Activated CD4-positive, alpha-beta T cell treated with anti-CD3 and anti-CD28 coated beads, Interleukin-2, Interleukin-4, amounts not matched to agents 100 ng/mL and 50 ng/mL, durations not matched to agents 16 hours and 8 hours (primary cell): ENCODE results near the gene HRAS.

Experiments
- DNase-seq: peaks from one replicate; pipeline ENCODE4 v3.0.0-alpha.2; 2020; ENCODE audit warnings: low spot score

HRAS gene

GRCh38 chr11:553083-553987 lies 18.0 kb upstream of the HRAS start:
- DNase-seq = no peak

GRCh38 chr11:551596-551995 lies 16.2 kb upstream of the HRAS start:
- no peak for DNase-seq

DNA sequence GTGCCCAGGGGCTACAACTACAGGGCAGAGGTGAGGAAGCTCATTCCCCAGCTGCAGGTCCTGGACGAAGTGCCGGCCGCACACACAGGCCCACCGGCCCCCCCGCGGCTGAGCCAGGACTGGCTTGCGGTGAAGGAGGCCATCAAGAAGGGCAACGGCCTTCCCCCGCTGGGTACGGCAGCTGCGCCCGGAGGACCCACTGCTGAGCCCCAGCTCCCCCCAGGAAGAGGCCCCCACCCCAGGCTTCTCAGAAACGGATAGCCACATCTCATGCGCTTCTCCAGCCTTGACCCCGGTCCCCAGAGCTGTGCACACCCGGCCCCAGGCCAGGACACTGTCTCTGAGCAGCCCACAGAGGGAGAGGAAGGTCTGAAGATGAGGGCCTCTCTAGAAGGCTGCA lies 15.8 kb upstream of the HRAS start:
- DNase-seq = no peak

GRCh38 chr11:550746-551085 lies 15.3 kb upstream of the HRAS start:
- DNase-seq = no peak

GRCh38 chr11:550021-550745 lies 14.8 kb upstream of the HRAS start:
- DNase-seq = no peak

DNA sequence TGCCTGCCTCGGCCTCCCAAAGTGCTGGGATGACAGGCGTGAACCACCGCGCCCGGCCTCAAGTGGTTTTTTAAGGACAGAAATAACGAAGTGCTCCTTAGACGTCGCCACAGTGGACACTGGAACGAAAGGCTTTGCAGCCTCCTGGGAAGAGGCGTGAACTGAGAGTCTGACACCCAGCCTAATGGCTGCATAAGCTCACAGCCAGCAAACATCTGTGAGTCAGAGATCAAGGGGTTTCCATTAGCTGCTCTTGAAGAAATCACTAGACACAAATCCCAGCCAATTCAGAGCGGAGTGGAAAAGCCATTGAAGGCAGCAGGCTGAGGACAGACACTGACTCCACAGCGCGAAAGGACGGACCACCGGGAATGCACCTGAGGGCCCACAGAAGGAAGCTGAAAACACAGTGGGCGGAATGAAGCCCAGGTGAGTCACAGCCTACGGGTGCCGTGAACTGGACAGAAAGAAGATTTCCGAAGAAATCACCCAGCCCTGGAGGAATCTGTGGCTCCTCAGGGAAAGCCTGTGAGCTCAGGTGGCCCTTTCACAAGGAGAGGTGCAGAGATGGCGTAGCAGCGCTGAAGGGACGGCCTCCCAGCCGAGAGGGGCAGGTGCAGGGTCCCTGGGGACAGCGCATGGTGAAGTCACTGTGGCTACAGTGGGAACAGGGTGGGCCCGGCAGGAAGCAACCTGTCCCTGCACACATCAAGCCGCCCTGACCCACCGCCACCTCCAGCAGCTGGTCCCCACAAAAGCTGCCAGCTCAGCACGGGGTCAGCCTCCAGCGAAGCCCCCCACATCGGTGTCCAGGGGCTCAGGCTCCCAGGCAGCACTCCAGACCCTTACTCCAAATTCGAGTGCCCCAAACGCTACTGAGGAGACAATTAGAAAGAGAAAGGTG lies 13.6 kb upstream of the HRAS start:
- DNase-seq = no peak

GRCh38 chr11:545171-545570 lies 9.8 kb upstream of the HRAS start:
- no peak for DNase-seq

GRCh38 chr11:544817-545166 lies 9.4 kb upstream of the HRAS start:
- no peak for DNase-seq

- DNase-seq = no peak
These were observed 6.1 kb upstream of the HRAS start for GRCh38 chr11:541433-541885.

GRCh38 chr11:540583-541432 lies 5.4 kb upstream of the HRAS start:
- no peak for DNase-seq

DNA sequence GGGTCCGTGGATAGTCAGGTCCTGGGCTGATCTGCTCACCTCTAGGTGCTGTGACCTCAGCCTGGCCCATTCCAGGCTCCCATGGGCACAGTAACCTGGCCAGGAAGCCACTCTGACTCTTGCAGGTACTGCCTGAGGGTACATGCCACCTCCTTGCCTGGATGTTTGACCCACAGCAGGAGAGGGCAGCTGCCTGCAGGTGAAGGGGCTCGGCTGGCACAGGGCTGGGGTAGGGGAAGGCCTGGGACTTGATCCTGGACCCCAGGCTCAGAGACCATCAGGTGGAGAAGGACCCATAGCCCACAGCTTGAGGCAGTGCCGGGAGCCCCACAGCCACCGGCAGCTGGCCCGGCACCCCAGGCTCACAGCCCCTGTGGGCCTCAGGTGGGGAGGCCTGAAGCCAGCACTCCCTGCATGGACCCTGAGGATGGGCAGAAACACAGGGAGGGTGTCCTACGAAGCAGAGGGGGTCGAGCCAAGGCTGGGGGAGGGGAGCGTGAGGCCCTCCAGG lies 4.7 kb upstream of the HRAS start:
- DNase-seq = no peak

DNA sequence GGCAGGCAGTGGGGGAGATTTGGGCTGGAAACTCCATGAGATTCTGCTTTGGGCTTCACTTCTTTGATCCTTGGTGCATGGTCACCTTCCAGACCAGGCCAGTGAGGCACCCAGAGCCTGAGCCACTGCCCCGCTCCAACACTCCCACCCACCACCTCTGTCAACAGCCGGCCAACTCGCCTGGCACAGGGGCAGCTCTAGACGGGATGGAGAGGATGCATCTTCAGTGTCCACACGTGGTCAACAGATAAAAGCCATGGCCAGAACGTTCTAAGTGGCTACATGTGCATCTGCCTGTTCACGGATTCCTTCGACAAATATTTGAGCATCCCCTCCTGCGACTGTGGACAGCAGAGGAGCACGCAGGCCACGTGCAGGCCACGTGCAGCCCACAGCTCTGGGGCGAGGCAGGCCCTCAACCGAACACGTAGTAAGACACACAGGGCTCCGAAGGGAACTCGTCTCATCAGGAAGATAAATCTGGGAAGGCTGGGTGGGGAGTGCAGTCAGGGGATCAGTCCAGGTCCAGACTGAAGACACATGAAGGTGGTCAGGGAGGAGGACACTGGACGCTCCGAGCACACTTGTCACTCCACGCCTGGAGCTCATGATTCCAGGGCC lies 3.2 kb upstream of the HRAS start:
- DNase-seq = no peak

DNA sequence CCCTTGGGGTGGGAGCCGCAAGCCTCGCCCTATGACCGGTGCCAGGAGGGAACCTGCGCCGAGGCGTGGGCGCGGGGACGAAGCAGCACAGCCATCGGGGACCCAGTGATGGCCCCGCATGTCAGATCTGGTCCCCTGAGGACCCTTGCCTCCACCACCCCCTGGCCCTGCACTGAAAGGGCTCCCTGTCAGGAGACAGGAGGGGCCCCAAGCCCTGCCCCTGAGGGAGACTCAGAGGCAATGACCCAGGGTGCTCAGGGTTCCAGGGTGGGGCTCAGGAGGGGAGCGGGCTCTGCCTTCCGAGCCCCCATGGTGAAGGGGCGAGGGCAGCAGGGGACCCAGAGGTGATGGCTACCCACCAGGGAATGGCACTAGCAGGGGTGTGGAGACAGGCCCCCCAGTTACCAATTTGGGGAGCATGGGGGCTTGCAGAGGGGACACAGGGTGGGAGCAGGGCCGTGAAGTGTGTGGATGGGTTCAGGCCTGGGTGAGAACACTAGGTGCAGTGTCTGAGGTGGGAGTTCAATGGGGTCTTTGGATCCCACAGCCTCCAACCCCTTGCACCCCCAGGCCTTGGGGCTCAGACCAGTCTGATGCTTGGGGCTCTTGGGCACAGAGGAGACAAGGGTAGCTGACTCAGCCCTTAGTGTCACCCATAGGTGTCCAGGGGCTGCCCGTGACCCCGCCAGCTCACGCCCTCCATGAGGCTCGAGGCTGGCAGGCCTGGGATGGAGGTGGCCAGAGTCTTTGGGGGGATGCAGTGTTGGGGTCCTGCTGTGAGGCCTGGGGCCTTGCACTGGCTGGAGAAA lies 2.5 kb upstream of the HRAS start:
- DNase-seq = no peak

- DNase-seq = peak; percentile 89
These were observed 1.7 kb upstream of the HRAS start, which contains the start of gene LRRC56 for GRCh38 chr11:536841-537621. TSS of gene LRRC56 (plus strand) at chr11:537527. CDS start at chr11:540685, 3,158 bp downstream.

GRCh38 chr11:535210-535518 lies 212 bp downstream of the HRAS start:
- DNase-seq = no peak

- peak; percentile 33 for DNase-seq
These were observed 773 bp downstream of the HRAS start for GRCh38 chr11:534396-535209.

GRCh38 chr11:533586-534395 lies 1.6 kb downstream of the HRAS start:
- no peak for DNase-seq
